HL-60 (cell line): ENCODE measurements around the gene NCR2.

Experiments used
- DNase-seq, 2 experiments: peaks; one replicate each; pipeline ENCODE4 v3.0.0-alpha.2; 2010 to 2020; ENCODE audit warnings: low read depth in 1 of 2, low spot score in 1 of 2
- H3K27ac ChIP-seq: fragments of 250-450 bp; sonication (Bioruptor Pico); replicated peaks from 2 replicates; pipeline ENCODE4 v1.5.1; 2020; ENCODE audit warnings: mild to moderate bottlenecking, moderate library complexity
- H3K27me3 ChIP-seq: fragments of 250-450 bp; sonication (Bioruptor Pico); 2 replicates; pipeline ENCODE4 v1.5.1; 2021; ENCODE audit warnings: mild to moderate bottlenecking, moderate library complexity; ENCODE audit not compliant: insufficient read depth, poor library complexity, severe bottlenecking
- H3K4me3 ChIP-seq: replicated peaks from 2 replicates; pipeline ENCODE4 v1.5.1; 2011; ENCODE audit warnings: mild to moderate bottlenecking, control low read depth, low read length; ENCODE audit not compliant: insufficient read depth
- CTCF ChIP-seq: IDR thresholded peaks from one replicate; pipeline ENCODE4 v1.5.1; 2011; ENCODE audit warnings: low read length, control low read depth, inconsistent platforms; ENCODE audit not compliant: insufficient read depth
- GABPA ChIP-seq: IDR thresholded peaks from 2 replicates; pipeline ENCODE4 v1.6.1; 2012; ENCODE audit warnings: low read depth
- POLR2AphosphoS5 ChIP-seq: IDR thresholded peaks from 2 replicates; pipeline ENCODE4 v1.6.1; 2012; ENCODE audit warnings: low read depth
- REST ChIP-seq: IDR thresholded peaks from 2 replicates; pipeline ENCODE4 v1.6.1; 2012; ENCODE audit warnings: low read depth; ENCODE audit not compliant: insufficient replicate concordance
- SPI1 ChIP-seq: IDR thresholded peaks from 2 replicates; pipeline ENCODE4 v1.6.1; 2012; ENCODE audit warnings: low read depth, mild to moderate bottlenecking, borderline replicate concordance

Gene NCR2

GRCh38 chr6:41375598-41376151 is 40.3 kb downstream of the NCR2 start:
- TF ChIP-seq POLR2AphosphoS5: no peak
- TF ChIP-seq GABPA: no peak
- no peak for TF ChIP-seq SPI1
- no peak for TF ChIP-seq REST
- no peak for TF ChIP-seq CTCF
- H3K27me3 ChIP-seq: peaks cover 57% of the 10 kb centered on the region
- no peak for DNase-seq
- H3K27ac ChIP-seq: no peak overlapping the region
- no peak overlapping the region for H3K4me3 ChIP-seq

GRCh38 chr6:41376176-41376575 is 40.8 kb downstream of the NCR2 start:
- DNase-seq: no peak
- Histone ChIP-seq H3K27me3 (peaks cover 52% of the 10 kb centered on the region), H3K27ac (no peak overlapping the region), H3K4me3 (no peak overlapping the region)
- no peak for TF ChIP-seq CTCF
- no peak for TF ChIP-seq SPI1
- no peak for TF ChIP-seq REST
- no peak for TF ChIP-seq POLR2AphosphoS5
- TF ChIP-seq GABPA: no peak

GRCh38 chr6:41377071-41377470 is 41.7 kb downstream of the NCR2 start:
- Histone ChIP-seq H3K27ac (no peak overlapping the region), H3K27me3 (peaks cover 43% of the 10 kb centered on the region), H3K4me3 (no peak overlapping the region)
- no peak for DNase-seq
- TF ChIP-seq REST: no peak
- TF ChIP-seq POLR2AphosphoS5: no peak
- no peak for TF ChIP-seq GABPA
- TF ChIP-seq CTCF: no peak
- no peak for TF ChIP-seq SPI1
